Mucosa of gallbladder (tissue), 1 donor: Measurements from ENCODE around the gene ZDHHC24. TPM values are rescaled to one million over a fixed set of nuclear protein-coding genes. Genes with fewer than 3 reads are reported as not detected.

ENCODE experiments used
- DNase-seq: peaks from one replicate; pipeline ENCODE4 v3.0.0-alpha.2; 2020; ENCODE audit warnings: low spot score
- total RNA-seq: library from RNA; stranded (reverse); gene quantifications from one replicate; pipeline ENCODE4 v1.2.1, GENCODE V29; 2021
- donor health status: DM: no; HTN: no; CAD: no.

ZDHHC24 gene
- total RNA-seq, 1 donor from 2014 or later, result 24.1 TPM

DNA sequence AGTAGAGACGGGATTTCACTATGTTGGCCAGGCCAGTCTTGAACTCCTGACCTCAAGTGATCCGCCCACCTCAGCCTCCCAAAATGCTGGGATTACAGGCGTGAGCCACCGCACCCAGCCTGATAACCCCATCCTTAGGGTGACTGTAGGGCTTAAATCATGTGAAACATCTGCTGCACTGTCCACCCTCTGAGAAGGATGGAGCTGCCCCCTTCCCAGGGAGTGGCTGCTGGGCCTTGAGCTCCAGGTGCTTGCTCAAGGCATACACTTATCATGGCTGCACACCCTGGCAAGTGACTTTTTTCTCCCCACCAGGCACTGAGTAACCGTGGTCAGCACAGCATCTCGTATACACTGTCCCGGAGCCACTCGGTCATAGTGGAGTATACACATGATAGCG lies 73.8 kb downstream of the ZDHHC24 start:
- no peak for DNase-seq

DNA sequence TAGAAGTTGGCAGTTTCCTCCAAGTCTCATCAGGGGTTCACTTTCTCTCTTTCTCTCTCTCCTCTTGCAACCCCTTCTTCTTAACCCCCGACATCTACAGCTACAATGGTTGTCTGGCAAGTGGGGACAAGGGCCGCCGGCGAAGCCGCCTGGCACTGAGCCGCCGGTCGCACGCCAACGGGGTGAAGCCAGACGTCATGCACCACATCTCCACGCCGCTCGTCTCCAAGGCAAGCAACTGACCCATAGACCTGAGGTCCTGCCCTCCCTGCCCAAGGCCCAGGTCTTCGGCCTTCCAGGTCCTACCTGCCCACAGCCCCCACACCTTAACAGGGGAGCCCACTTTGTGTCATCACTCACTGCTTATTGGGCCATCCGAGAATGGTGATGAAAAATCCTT lies 74.7 kb downstream of the ZDHHC24 start:
- no peak for DNase-seq

Other genes with a start within 250 kb of the ZDHHC24 start
- gene CD248, start 229.0 kb downstream of the ZDHHC24 start, total RNA-seq, result 34.7 TPM
- gene RIN1, start 209.6 kb downstream of the ZDHHC24 start, total RNA-seq, result 16.0 TPM
- 32.2 TPM for gene BRMS1, start 200.9 kb downstream of the ZDHHC24 start, total RNA-seq
- gene B4GAT1, start 198.4 kb downstream of the ZDHHC24 start, total RNA-seq, result 43.8 TPM
- gene SLC29A2, start 174.3 kb downstream of the ZDHHC24 start, total RNA-seq, result 19.0 TPM
- 1.5 TPM for gene NPAS4, start 125.0 kb downstream of the ZDHHC24 start, total RNA-seq
- gene MRPL11, start 107.2 kb downstream of the ZDHHC24 start, total RNA-seq, result 32.8 TPM
- 20.3 TPM for gene PELI3, start 79.1 kb downstream of the ZDHHC24 start, total RNA-seq
- 61.2 TPM for gene DPP3, start 65.6 kb downstream of the ZDHHC24 start, total RNA-seq
- gene BBS1, start 35.4 kb downstream of the ZDHHC24 start, total RNA-seq, result 72.9 TPM
- 0.12 TPM for gene ACTN3, start 855 bp upstream of the ZDHHC24 start, total RNA-seq
- 87.4 TPM for gene CTSF, start 22.6 kb upstream of the ZDHHC24 start, total RNA-seq
- gene CCDC87, start 47.0 kb upstream of the ZDHHC24 start, total RNA-seq, result 1.0 TPM
- 64.9 TPM for gene CCS, start 47.1 kb upstream of the ZDHHC24 start, total RNA-seq
- 84.5 TPM for gene RBM14, start 70.6 kb upstream of the ZDHHC24 start, total RNA-seq
- gene RBM4, start 92.7 kb upstream of the ZDHHC24 start, total RNA-seq, result 119 TPM
- 21.9 TPM for gene RBM4B, start 131.8 kb upstream of the ZDHHC24 start, total RNA-seq
- 18.2 TPM for gene SPTBN2, start 183.2 kb upstream of the ZDHHC24 start, total RNA-seq